ENCODE results near the gene MIPOL1. TPM values are rescaled to one million over a fixed set of nuclear protein-coding genes. Genes with fewer than 3 reads are reported as not detected.

MIPOL1 gene
- total RNA-seq, 1 experiment from 2014 or later: 18.7 TPM

- Mint-ChIP-seq H3K27me3 (ENCODE audit: insufficient read depth, unreplicated experiment) (no peaks in the 10 kb centered on the region), H3K27ac (ENCODE audit: unreplicated experiment) (no peak overlapping the region), H3K9me3 (ENCODE audit: unreplicated experiment) (no peaks in the 10 kb centered on the region), H3K36me3 (ENCODE audit: insufficient read depth, unreplicated experiment) (no peaks in the 10 kb centered on the region), H3K4me1 (ENCODE audit: low read depth, unreplicated experiment) (peaks cover 8% of the 10 kb centered on the region), H3K4me3 (ENCODE audit: unreplicated experiment) (no peak overlapping the region)
- no peaks in the 10 kb centered on the region for H3K36me3 ChIP-seq (ENCODE audit: control insufficient read depth, insufficient read depth, low read length)
- ChIA-PET CTCF (no interaction called here), POLR2A (no interaction called here)
- intact Hi-C loops (cut with micrococcal nuclease; ENCODE audit: unreplicated experiment): no loop called here
- no peak for DNase-seq
- H3K27me3 ChIP-seq (replicated peaks; ENCODE audit: control insufficient read depth, insufficient read depth, low read length): no peaks in the 10 kb centered on the region
- no peaks in the 10 kb centered on the region for H3K4me1 ChIP-seq
- H3K9me3 ChIP-seq: no peaks in the 10 kb centered on the region
- BruUV-seq (replicated peaks): no TSS peak
- no peak overlapping the region for H3K4me3 ChIP-seq (ENCODE audit: low read depth, low read length)
- TF ChIP-seq CTCF (IDR thresholded peaks at IDR 0.05; ENCODE audit: insufficient read depth in 1 of 2, low read depth in 1 of 2, low read length in 1 of 2, severe bottlenecking in 1 of 2, unreplicated experiment in 1 of 2): no peak
These were observed 310.8 kb downstream of the MIPOL1 start for GRCh38 chr14:37508503-37508902.

- intact Hi-C loops (cut with micrococcal nuclease; ENCODE audit: unreplicated experiment): no loop called here
- ChIA-PET POLR2A (no interaction called here), CTCF (no interaction called here)
- no peak for TF ChIP-seq CTCF (IDR thresholded peaks at IDR 0.05; ENCODE audit: insufficient read depth in 1 of 2, low read depth in 1 of 2, low read length in 1 of 2, severe bottlenecking in 1 of 2, unreplicated experiment in 1 of 2)
- Histone ChIP-seq H3K36me3 (ENCODE audit: control insufficient read depth, insufficient read depth, low read length) (peaks cover 1% of the 10 kb centered on the region; the same call in 1 of the 2 replicates), H3K9me3 (no peaks in the 10 kb centered on the region), H3K4me3 (ENCODE audit: low read depth, low read length) (no peak overlapping the region), H3K27me3 (replicated peaks; ENCODE audit: control insufficient read depth, insufficient read depth, low read length) (no peaks in the 10 kb centered on the region), H3K4me1 (no peaks in the 10 kb centered on the region)
- H3K36me3 Mint-ChIP-seq (ENCODE audit: insufficient read depth, unreplicated experiment): no peaks in the 10 kb centered on the region
- DNase-seq: no peak
- peaks cover 8% of the 10 kb centered on the region for H3K4me1 Mint-ChIP-seq (ENCODE audit: low read depth, unreplicated experiment)
- H3K27ac Mint-ChIP-seq (ENCODE audit: unreplicated experiment): no peak overlapping the region
- BruUV-seq (replicated peaks): no TSS peak
- H3K27me3 Mint-ChIP-seq (ENCODE audit: insufficient read depth, unreplicated experiment): no peaks in the 10 kb centered on the region
- no peak overlapping the region for H3K4me3 Mint-ChIP-seq (ENCODE audit: unreplicated experiment)
- no peaks in the 10 kb centered on the region for H3K9me3 Mint-ChIP-seq (ENCODE audit: unreplicated experiment)
These were observed 314.4 kb downstream of the MIPOL1 start for GRCh38 chr14:37512173-37512572.

DNA sequence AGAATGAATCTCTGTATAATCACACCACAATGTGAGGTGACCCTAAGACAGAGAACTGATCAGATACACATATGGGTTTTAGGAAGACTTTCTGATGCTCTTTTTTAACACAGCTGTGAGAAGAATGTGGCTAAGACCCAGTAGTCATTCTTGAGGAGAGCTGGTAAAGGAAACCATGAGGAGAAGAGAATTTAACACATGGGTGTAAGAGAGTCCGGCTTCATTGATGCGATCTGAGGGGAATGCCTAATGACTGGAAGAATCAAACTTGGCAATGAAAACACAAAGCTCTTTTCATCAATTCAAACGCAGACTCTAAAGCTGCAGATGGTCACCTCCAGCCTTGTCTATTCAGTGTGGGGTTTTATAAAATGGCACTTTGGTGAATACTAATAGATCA, 318.0 kb downstream of the MIPOL1 start:
- BruUV-seq (replicated peaks): no TSS peak
- intact Hi-C loops (cut with micrococcal nuclease; ENCODE audit: unreplicated experiment): no loop called here
- Histone ChIP-seq H3K27me3 (replicated peaks; ENCODE audit: control insufficient read depth, insufficient read depth, low read length) (no peaks in the 10 kb centered on the region), H3K4me1 (no peaks in the 10 kb centered on the region), H3K4me3 (ENCODE audit: low read depth, low read length) (no peak overlapping the region), H3K9me3 (no peaks in the 10 kb centered on the region), H3K36me3 (ENCODE audit: control insufficient read depth, insufficient read depth, low read length) (peaks cover 1% of the 10 kb centered on the region; the same call in 1 of the 2 replicates)
- H3K4me3 Mint-ChIP-seq (ENCODE audit: unreplicated experiment): no peak overlapping the region
- no peaks in the 10 kb centered on the region for H3K27me3 Mint-ChIP-seq (ENCODE audit: insufficient read depth, unreplicated experiment)
- no peak for TF ChIP-seq CTCF (IDR thresholded peaks at IDR 0.05; ENCODE audit: insufficient read depth in 1 of 2, low read depth in 1 of 2, low read length in 1 of 2, severe bottlenecking in 1 of 2, unreplicated experiment in 1 of 2)
- no peak overlapping the region for H3K27ac Mint-ChIP-seq (ENCODE audit: unreplicated experiment)
- H3K36me3 Mint-ChIP-seq (ENCODE audit: insufficient read depth, unreplicated experiment): no peaks in the 10 kb centered on the region
- POLR2A ChIA-PET: no interaction called here
- CTCF ChIA-PET: no interaction called here
- DNase-seq: no peak
- no peaks in the 10 kb centered on the region for H3K9me3 Mint-ChIP-seq (ENCODE audit: unreplicated experiment)
- H3K4me1 Mint-ChIP-seq (ENCODE audit: low read depth, unreplicated experiment): no peaks in the 10 kb centered on the region
